HG03432 (cell line): Measurements from ENCODE around the gene GPR6.

ENCODE experiments used
- ATAC-seq: cut with Tn5 transposase; IDR thresholded peaks from one replicate; pipeline ENCODE4 v1.9.1; 2021; ENCODE audit warnings: mild to moderate bottlenecking, moderate library complexity; ENCODE audit not compliant: unreplicated experiment

The GPR6 gene

DNA sequence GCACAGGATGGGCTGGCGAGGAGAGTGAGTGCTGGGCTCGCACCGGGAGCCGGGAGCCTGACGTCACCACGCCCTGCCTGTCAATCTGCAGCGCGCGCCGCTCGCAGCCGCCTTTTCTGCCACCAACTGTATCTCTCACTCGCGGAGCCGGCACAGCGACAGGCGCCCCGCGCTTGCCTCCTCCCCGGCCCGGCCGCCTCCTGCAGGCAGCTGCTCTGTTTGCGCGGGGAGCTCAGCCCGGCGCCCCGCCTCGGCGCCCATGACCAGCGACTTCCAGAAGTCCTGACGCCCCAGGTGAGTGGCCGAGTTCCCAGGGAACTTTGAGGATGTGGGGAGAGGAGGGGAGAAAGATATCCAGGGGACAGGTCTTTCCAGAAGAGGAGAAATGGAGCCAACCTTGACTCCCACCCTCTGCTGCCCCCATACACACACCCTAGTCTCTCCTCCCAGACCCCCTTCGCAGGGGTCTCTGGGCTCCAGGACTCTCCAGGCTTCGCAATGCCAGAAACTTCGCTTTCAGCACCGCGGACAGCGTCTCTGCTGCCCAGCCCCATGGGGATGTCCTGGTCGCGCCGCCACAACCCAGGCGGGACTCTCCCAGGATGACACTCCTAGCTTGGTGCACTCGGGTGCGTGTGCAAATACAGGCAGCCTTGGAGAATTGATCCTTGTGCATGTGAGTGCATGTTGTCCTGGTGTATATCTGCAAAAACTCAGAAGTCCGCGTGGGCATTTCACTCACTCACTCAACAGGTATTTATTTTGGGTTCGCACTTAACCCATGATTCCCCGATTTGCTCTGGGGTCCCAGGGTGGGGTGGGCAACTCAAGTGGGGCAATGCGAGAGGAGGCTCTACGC is at the start of gene GPR6:
Gene GPR6, plus strand, starts transcription at position 138 of the 859 bp plus-strand sequence. CDS start 802 bp downstream, outside the sequence.
- no peak for ATAC-seq

- no peak for ATAC-seq
Measured at GRCh38 chr6:109934293-109934692, 43.8 kb upstream of the GPR6 start.

DNA sequence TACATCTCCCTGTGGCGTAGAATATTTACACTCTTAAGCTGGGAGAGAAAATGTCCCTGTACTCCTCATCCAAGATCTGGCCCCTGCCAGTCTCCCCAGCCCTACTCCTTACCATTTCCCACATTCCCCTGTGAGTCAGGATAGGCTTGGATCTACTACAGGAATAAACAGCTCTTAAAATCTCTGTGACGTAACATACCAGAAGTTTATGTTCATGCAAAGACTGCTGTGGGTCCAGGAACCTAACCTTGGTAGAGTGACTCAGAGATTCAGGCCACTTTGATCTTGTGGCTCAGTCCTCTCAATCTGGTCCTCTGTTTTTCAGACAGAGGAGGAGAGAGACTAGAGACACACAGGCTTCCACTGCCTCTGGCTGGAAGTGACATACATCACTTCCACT is 38.5 kb upstream of the GPR6 start:
- ATAC-seq, result no peak

DNA sequence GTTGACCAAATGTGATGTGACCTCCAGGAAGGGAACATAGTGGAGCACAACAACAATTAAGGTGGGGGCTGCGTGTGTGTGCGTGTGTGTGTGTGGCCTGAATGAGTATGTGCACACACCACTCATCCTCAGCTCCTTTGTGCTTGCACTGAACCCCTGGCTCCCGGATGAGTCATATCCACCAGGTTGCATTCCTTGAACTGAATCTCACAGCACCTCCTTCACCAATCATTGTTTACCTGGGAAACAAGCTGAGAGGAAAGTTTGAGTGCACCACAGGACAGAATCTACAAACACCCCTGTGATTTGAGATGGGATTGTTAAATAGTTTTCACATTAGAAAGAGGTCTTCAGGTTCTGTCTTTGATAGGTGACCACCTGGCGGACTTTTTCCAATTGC is 33.7 kb upstream of the GPR6 start:
- no peak for ATAC-seq

DNA sequence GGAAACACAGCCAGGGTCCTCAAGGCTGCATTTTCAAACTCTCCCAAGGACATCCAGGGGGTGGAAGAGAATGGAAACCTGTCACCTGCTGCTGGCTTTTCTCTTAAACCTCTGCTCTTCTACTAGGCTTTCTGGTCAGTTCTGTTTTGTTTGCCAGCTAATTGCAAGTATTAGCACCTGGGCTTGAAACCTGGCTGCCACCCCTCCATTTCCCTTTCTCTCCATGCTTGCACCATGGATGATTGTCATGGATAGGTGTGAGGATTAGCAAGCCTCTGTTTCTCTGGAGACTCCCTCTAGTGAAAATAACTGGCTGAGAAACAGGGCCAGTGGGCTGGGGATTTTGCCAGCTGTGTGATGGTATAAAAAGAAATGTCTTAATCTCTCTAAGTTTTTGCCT is 33.0 kb upstream of the GPR6 start:
- no peak for ATAC-seq

DNA sequence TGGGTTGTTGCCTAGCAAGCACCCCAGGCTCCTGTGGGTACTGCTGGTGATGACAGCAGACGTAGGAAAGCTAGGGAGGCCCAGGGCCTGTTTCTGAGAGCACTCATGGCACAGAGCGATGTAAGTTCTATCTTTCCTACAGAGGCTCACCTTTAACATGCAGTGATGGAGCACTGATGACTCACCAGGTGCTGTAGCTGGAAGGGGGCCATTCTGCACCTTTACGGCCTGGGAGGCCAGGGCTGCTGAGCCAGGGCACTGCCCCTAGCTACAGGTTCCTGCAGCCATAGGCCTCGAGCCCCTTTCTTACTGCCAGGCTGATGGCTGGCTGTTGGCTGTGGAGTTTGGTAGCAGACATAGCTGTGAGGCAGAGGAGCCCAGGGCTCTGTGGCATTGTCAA is 31.1 kb upstream of the GPR6 start:
- ATAC-seq, result no peak

DNA sequence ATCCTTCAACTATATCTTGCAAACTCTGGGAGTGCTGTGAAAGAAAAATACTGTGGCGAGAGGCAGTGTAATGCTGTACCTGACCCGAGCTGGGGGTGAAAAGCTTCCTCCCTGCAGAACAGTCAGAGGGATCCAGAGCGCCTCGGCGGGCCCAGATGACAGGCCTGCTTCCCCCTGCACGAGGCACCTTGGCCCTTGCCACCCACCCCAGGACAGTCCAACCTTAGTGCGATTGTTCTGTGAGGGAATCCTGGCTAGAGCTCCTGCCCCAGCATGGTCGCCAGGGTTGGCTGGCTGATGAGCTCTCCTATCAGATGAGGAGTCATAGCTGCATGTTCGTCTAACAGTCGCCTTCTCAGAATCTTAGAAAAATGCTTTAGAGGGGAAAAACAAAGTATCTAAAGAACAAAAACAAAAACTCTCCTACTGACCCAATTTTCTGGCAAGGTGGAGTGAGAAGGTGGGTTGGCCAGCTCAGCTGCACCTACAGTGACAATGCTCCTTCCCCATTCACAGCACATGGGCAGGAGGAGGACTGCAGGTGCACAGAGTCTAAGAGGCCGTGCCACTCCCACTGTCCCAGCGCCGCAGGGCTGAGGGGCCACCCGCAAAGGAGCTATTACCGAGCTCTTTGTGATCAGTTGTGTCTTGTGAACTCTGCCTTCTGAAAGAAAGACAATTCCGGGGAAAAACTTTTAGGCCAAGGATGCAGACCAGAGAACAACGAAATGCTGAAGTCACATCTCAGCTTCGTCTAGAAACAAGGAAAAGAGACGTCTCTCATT is 28.6 kb upstream of the GPR6 start:
- no peak for ATAC-seq

DNA sequence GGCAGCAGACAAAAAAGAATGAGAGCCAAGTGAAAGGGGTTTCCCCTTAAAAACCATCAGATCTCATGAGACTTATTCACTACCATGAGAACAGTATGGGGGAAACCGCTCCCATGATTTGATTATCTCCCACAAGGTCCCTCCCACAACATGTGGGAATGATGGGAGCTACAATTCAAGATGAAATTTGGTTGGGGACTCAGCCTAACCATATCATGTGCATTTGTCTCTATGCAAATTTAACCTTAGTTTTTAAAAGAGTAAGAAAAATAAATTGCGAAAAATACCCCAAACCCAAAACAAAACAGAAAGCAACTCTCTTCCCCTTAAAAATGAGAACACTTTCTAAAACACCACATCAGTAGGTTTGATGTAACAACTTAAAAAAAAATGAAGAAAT is 22.6 kb upstream of the GPR6 start:
- ATAC-seq, result no peak

DNA sequence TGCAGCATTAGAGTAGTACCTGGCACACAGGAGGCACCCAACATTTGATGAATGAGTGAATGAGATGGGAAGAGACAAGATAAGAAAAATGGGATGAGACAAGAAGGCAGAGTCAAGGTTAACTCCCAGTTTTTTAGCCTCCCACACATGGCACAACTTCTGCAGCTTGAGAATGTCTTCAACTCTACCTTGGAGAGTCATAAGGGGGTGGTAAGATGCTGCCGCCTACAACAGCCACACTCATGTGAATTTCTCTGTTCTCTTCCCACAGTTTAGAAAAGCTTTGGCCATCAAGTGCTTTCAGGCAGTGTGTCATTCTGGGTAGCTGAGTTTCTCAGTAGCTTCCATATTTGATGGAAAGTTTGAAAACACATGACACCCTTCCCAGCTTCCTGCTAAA is 19.5 kb upstream of the GPR6 start:
- ATAC-seq, result no peak

DNA sequence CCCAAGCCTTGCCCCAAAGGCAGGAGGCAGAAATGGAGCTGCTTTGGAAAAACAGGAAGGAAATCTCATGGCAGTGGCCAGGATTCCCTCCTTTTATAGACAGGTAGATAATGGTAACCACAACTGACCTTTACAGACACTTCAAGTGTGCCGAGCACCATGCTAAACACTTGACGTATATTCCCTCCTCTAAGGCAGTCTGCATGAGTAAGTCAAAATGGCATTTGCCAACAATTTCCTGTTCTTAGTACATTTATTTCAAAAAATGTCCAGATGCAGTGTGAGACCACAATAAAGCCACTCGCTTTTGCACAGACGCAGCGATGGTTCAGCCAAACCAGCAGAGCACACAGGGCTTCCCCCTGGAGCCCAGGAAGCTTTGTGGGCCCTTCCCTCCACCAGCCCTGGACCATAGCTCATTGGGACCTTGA is 16.5 kb upstream of the GPR6 start:
- ATAC-seq, result no peak

DNA sequence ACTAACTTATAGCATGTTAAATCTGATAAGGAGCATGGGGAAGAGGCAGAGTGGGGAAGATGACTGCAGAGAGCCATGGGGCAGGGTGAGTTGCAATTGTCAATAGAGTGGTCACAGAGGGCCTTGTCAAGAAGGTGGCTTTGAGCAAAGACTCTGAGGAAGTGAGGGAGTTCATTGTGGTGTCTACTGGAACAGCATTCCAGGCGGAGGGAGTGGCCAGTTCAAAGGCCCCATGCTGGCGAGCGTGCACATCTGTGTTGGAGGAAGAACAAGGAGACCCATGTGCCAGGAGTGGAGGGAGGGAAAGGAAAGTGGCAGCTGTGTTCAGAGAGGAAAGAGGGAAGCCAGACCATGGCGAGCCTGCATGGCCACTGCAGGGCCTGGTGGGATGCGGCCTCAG is 15.8 kb upstream of the GPR6 start:
- no peak for ATAC-seq

DNA sequence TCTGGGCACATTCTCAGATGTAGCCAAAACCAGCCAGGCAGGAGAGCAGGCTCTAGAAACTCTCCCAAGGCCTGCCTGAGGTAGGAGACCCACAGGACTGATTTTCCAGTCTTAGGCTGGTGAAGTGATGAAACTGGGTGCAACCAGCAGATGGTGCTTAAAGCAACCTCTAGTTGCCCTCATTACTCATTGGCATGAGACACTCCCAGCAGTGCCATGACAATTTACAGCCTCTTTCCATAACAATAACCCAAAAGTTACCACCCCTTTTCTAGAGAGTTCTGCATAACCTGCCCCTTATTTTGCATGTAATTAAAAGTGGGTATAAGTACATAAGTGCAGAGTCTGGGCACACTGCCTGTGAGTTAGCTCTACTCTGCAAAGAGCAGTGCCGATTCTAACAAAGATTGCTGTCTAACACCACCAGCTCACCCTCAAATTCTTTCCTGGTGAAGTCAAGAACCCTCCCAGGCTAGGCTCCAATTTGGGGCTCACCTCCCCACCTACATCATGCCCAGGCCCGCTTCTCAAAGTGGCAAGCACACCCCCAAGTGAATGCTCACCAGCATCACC is 14.4 kb upstream of the GPR6 start:
- ATAC-seq, result no peak

DNA sequence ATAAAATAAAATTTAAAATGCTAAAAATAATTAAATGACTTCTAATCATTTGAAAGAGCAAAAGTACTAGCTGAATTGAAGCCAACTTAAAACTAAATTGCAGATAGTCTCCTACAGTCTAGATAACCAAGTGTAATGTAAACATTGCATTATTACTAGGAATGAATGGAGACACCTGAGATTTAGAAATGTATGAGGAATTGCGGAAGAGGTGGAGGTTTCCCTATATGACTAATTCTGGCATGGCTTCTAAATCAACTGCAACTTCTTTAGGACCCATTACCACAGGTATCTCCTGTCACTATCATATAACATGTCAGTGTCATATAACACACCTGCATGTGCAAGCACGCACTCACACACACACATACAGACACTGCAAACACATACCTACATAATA is 13.2 kb upstream of the GPR6 start:
- ATAC-seq, result no peak

DNA sequence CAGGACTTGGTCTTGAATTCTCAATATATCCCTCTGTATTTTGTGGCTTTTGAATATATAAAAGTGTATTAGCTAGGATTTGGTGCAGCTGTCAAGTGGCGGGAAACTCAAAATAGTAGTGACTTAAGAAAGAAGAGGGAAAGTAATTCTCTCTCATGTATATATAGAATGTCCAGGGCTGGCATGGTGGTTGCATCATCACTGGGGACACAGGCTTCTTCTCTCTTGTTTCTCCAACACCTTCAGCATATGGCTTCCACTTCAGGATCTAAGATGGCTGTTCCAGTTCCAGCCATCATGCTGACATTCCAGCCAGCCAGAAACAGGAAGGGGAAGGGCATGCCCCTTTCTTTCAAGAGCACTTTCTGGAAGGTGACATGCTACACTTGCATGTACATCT is 11.8 kb upstream of the GPR6 start:
- no peak for ATAC-seq

- no peak for ATAC-seq
Measured at GRCh38 chr6:109977791-109978173, 329 bp upstream of the GPR6 start.

DNA sequence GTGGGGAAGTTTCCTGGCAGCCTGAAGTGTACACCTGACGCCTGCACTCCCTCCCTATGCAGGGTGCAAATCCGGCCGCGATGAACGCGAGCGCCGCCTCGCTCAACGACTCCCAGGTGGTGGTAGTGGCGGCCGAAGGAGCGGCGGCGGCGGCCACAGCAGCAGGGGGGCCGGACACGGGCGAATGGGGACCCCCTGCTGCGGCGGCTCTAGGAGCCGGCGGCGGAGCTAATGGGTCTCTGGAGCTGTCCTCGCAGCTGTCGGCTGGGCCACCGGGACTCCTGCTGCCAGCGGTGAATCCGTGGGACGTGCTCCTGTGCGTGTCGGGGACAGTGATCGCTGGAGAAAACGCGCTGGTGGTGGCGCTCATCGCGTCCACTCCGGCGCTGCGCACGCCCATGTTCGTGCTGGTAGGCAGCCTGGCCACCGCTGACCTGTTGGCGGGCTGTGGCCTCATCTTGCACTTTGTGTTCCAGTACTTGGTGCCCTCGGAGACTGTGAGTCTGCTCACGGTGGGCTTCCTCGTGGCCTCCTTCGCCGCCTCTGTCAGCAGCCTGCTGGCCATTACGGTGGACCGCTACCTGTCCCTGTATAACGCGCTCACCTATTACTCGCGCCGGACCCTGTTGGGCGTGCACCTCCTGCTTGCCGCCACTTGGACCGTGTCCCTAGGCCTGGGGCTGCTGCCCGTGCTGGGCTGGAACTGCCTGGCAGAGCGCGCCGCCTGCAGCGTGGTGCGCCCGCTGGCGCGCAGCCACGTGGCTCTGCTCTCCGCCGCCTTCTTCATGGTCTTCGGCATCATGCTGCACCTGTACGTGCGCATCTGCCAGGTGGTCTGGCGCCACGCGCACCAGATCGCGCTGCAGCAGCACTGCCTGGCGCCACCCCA is 1.2 kb downstream of the GPR6 start:
- ATAC-seq, result no peak

- no peak for ATAC-seq
Measured at GRCh38 chr6:109984410-109984809, 6.3 kb downstream of the GPR6 start.

DNA sequence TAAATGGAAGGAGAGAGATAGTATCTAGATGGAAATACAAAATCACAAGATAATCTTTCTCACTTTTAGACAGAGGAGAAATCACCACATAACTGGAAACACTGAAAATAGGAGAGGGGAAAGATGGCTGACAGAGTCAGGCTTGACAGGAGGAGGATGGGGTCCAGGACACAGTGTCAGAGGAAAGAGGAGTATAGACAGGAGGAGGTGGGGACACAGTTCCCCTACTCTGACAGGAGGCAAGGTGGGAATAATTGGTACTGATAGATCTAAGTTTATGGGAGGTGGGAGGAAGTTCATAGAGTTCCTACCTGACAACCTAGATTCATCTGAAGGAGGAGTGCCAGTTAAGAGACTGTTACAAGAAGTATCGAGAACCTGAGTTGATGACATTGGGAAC is 9.1 kb downstream of the GPR6 start:
- no peak for ATAC-seq

DNA sequence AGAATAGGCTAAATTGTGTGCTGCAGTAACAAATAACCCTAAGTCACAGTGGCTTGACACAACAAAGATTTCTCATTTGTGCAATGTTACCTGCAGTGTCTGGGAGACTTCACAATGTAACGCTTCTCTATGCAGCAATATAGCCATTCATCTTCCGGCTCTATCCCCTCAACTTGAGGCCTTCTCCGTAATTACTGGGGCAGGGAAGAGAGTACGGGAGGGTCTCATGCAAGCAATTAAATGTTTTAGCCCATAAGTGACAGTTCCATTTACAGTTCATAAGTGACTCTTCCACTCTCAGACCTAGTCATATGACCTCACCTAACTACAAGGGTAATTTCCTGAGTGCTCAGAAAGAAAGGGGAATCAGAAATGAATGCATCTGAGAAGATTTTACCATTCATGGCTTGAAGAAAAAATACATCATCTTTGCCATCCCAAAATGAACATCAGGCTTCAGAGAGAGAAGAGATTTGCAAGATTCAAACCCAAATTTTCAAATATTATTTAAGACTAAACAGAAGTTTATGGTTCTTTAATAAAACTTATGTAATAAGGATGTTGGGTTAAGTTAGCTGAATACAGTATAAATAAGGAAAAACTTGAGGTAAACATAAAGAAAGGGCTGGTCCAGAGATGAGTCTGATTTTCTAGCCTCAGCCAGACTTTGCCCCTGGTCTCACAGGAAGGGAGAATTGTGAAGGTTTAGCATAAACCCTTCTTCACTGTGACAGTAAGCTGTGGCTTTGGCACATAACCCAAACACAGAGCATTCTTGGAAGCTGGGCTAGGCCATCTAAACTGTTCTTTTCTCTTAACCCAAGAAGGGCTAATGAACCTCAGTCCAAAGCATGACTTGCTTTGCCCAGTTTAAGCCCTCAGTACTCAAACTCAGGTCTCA is 13.3 kb downstream of the GPR6 start:
- no peak for ATAC-seq
